Activated T-helper 1 cell treated with anti-CD3 and anti-CD28 coated beads, Interleukin-12 subunit alpha, Interleukin-12 subunit beta, Interleukin-2, Interleukin-4 antibody, amounts not matched to agents 30 ng/mL and 10 ng/mL and 1 ng/mL, durations not matched to agents 14 hours and 24 hours and 36 hours (primary cell): ENCODE data around the gene GPC5. TPM values are rescaled to one million over a fixed set of nuclear protein-coding genes. Genes with fewer than 3 reads are reported as not detected.

Experiments
- DNase-seq: peaks from one replicate; pipeline ENCODE4 v3.0.0; 2021; ENCODE audit warnings: low spot score
- H3K27ac Mint-ChIP-seq: one replicate; pipeline ENCODE4 v1.8.0; 2021; ENCODE audit warnings: mild to moderate bottlenecking, mixed read lengths
- H3K27me3 Mint-ChIP-seq: one replicate; pipeline ENCODE4 v1.8.0; 2022; ENCODE audit warnings: mild to moderate bottlenecking, moderate library complexity, mixed read lengths; ENCODE audit not compliant: insufficient read depth
- H3K36me3 Mint-ChIP-seq: one replicate; pipeline ENCODE4 v1.8.0; 2021; ENCODE audit warnings: low read depth, mixed read lengths
- H3K4me1 Mint-ChIP-seq: one replicate; pipeline ENCODE4 v1.8.0; 2021; ENCODE audit warnings: low read depth, mixed read lengths
- H3K4me3 Mint-ChIP-seq: one replicate; pipeline ENCODE4 v1.8.0; 2021; ENCODE audit warnings: mild to moderate bottlenecking, moderate library complexity, mixed read lengths
- H3K9me3 Mint-ChIP-seq: one replicate; pipeline ENCODE4 v1.8.0; 2021; ENCODE audit warnings: mixed read lengths
- intact Hi-C: fragments of 100-400 bp; cut with micrococcal nuclease; formaldehyde crosslinking; loops from one replicate; pipeline ENCODE4 v1.15.1; 2024
- total RNA-seq: library from RNA; stranded (reverse); gene quantifications from 2 replicates; pipeline ENCODE4 v1.2.3, GENCODE V29; 2022

The GPC5 gene
- total RNA-seq, 1 donor from 2014 or later = not detected

GRCh38 chr13:91596842-91597241, 198.4 kb downstream of the GPC5 start:
- Mint-ChIP-seq H3K4me1 (no peaks in the 10 kb centered on the region), H3K36me3 (no peaks in the 10 kb centered on the region), H3K27ac (no peak overlapping the region), H3K27me3 (no peaks in the 10 kb centered on the region), H3K4me3 (no peak overlapping the region), H3K9me3 (no peaks in the 10 kb centered on the region)
- DNase-seq = no peak
- intact Hi-C loops = no loop called here

- Mint-ChIP-seq H3K36me3 (no peaks in the 10 kb centered on the region), H3K4me1 (no peaks in the 10 kb centered on the region), H3K27me3 (no peaks in the 10 kb centered on the region), H3K27ac (no peak overlapping the region), H3K4me3 (no peak overlapping the region), H3K9me3 (no peaks in the 10 kb centered on the region)
- intact Hi-C loops = no loop called here
- no peak for DNase-seq
These were observed 200.2 kb downstream of the GPC5 start for GRCh38 chr13:91598655-91599054.

- H3K36me3 Mint-ChIP-seq = no peaks in the 10 kb centered on the region
- no peak overlapping the region for H3K27ac Mint-ChIP-seq
- no peak overlapping the region for H3K4me3 Mint-ChIP-seq
- no peaks in the 10 kb centered on the region for H3K9me3 Mint-ChIP-seq
- intact Hi-C loops = no loop called here
- no peaks in the 10 kb centered on the region for H3K27me3 Mint-ChIP-seq
- no peaks in the 10 kb centered on the region for H3K4me1 Mint-ChIP-seq
- no peak for DNase-seq
These were observed 202.9 kb downstream of the GPC5 start for GRCh38 chr13:91601273-91601672.

- Mint-ChIP-seq H3K4me1 (no peaks in the 10 kb centered on the region), H3K27ac (no peak overlapping the region), H3K9me3 (no peaks in the 10 kb centered on the region), H3K36me3 (no peaks in the 10 kb centered on the region), H3K27me3 (no peaks in the 10 kb centered on the region), H3K4me3 (no peak overlapping the region)
- intact Hi-C loops = no loop called here
- no peak for DNase-seq
These were observed 203.4 kb downstream of the GPC5 start for GRCh38 chr13:91601807-91602206.

GRCh38 chr13:91609353-91609752, 210.9 kb downstream of the GPC5 start:
- Mint-ChIP-seq H3K27me3 (no peaks in the 10 kb centered on the region), H3K4me1 (no peaks in the 10 kb centered on the region), H3K27ac (no peak overlapping the region), H3K4me3 (no peak overlapping the region), H3K36me3 (no peaks in the 10 kb centered on the region), H3K9me3 (no peaks in the 10 kb centered on the region)
- intact Hi-C loops = no loop called here
- no peak for DNase-seq

- Mint-ChIP-seq H3K27ac (no peak overlapping the region), H3K4me1 (no peaks in the 10 kb centered on the region), H3K9me3 (no peaks in the 10 kb centered on the region), H3K36me3 (no peaks in the 10 kb centered on the region), H3K27me3 (no peaks in the 10 kb centered on the region), H3K4me3 (no peak overlapping the region)
- intact Hi-C loops = no loop called here
- no peak for DNase-seq
These were observed 219.9 kb downstream of the GPC5 start for GRCh38 chr13:91618315-91618714.

GRCh38 chr13:91620670-91621141, 222.3 kb downstream of the GPC5 start:
- H3K4me1 Mint-ChIP-seq = no peaks in the 10 kb centered on the region
- H3K27me3 Mint-ChIP-seq = no peaks in the 10 kb centered on the region
- no peaks in the 10 kb centered on the region for H3K36me3 Mint-ChIP-seq
- intact Hi-C loops = no loop called here
- H3K27ac Mint-ChIP-seq = no peak overlapping the region
- H3K9me3 Mint-ChIP-seq = no peaks in the 10 kb centered on the region
- H3K4me3 Mint-ChIP-seq = no peak overlapping the region
- no peak for DNase-seq

GRCh38 chr13:91621161-91621560, 222.7 kb downstream of the GPC5 start:
- no peaks in the 10 kb centered on the region for H3K36me3 Mint-ChIP-seq
- H3K9me3 Mint-ChIP-seq = no peaks in the 10 kb centered on the region
- H3K4me1 Mint-ChIP-seq = no peaks in the 10 kb centered on the region
- intact Hi-C loops = no loop called here
- no peaks in the 10 kb centered on the region for H3K27me3 Mint-ChIP-seq
- H3K4me3 Mint-ChIP-seq = no peak overlapping the region
- DNase-seq = no peak
- H3K27ac Mint-ChIP-seq = no peak overlapping the region

GRCh38 chr13:91621963-91622362, 223.5 kb downstream of the GPC5 start:
- H3K9me3 Mint-ChIP-seq = no peaks in the 10 kb centered on the region

GRCh38 chr13:91622778-91623550, 224.5 kb downstream of the GPC5 start:
- Mint-ChIP-seq H3K9me3 (no peaks in the 10 kb centered on the region), H3K27ac (no peak overlapping the region), H3K4me3 (no peak overlapping the region), H3K27me3 (no peaks in the 10 kb centered on the region), H3K4me1 (no peaks in the 10 kb centered on the region), H3K36me3 (no peaks in the 10 kb centered on the region)
- intact Hi-C loops = no loop called here
- DNase-seq = no peak

More at GRCh38 chr13:91621963-91622362, 223.5 kb downstream of the GPC5 start:
- Mint-ChIP-seq H3K36me3 (no peaks in the 10 kb centered on the region), H3K27ac (no peak overlapping the region), H3K4me3 (no peak overlapping the region), H3K27me3 (no peaks in the 10 kb centered on the region), H3K4me1 (no peaks in the 10 kb centered on the region)
- DNase-seq = no peak
- intact Hi-C loops = no loop called here

- H3K4me1 Mint-ChIP-seq = no peaks in the 10 kb centered on the region
These were observed 229.7 kb downstream of the GPC5 start for GRCh38 chr13:91627952-91628739.

GRCh38 chr13:91630946-91631345, 232.5 kb downstream of the GPC5 start:
- no peak for DNase-seq
- intact Hi-C loops = no loop called here
- Mint-ChIP-seq H3K27ac (no peak overlapping the region), H3K9me3 (no peaks in the 10 kb centered on the region), H3K36me3 (no peaks in the 10 kb centered on the region), H3K4me1 (no peaks in the 10 kb centered on the region), H3K27me3 (no peaks in the 10 kb centered on the region), H3K4me3 (no peak overlapping the region)

More at GRCh38 chr13:91627952-91628739, 229.7 kb downstream of the GPC5 start:
- intact Hi-C loops = no loop called here
- Mint-ChIP-seq H3K27me3 (no peaks in the 10 kb centered on the region), H3K4me3 (no peak overlapping the region), H3K36me3 (no peaks in the 10 kb centered on the region), H3K9me3 (no peaks in the 10 kb centered on the region), H3K27ac (no peak overlapping the region)
- DNase-seq = no peak

- Mint-ChIP-seq H3K27ac (no peak overlapping the region), H3K4me3 (no peak overlapping the region), H3K4me1 (no peaks in the 10 kb centered on the region), H3K36me3 (no peaks in the 10 kb centered on the region), H3K9me3 (no peaks in the 10 kb centered on the region), H3K27me3 (no peaks in the 10 kb centered on the region)
- no peak for DNase-seq
- intact Hi-C loops = no loop called here
These were observed 233.7 kb downstream of the GPC5 start for GRCh38 chr13:91632086-91632485.
